Lung (tissue), 12 donors: ENCODE data around the gene METTL26. TPM values are rescaled to one million over a fixed set of nuclear protein-coding genes. Genes with fewer than 3 reads are reported as not detected.
A peak's percentile ranks its signal among the peaks of the same experiment; 100 is the strongest.

Source experiments
- ATAC-seq: fragments of 200-7000 bp; cut with Tn5 transposase; one replicate; pipeline ENCODE4 v1.9.1; 2020; ENCODE audit warnings: moderate number of reproducible peaks; ENCODE audit not compliant: insufficient read depth, low FRiP score
- DNase-seq, 3 donors: peaks; one replicate each; pipeline ENCODE4 v3.0.0-alpha.2; 2013 to 2017
- H3K27ac ChIP-seq, 2 donors: one replicate each; pipeline ENCODE4 v1.5.1; 2013; ENCODE audit warnings: mild to moderate bottlenecking in 2 of 2, moderate library complexity in 2 of 2, control low read depth in 1 of 2, inconsistent platforms in 1 of 2, low read depth in 1 of 2, low read length in 1 of 2
- H3K27me3 ChIP-seq, 3 donors: one replicate each; pipeline ENCODE4 v1.5.1; 2013; ENCODE audit warnings: low read length in 2 of 3; ENCODE audit not compliant: control insufficient read depth in 3 of 3, insufficient read depth in 3 of 3
- H3K36me3 ChIP-seq, 4 donors: one replicate each; pipeline ENCODE4 v1.5.1; 2013; ENCODE audit warnings: low read length in 4 of 4, mild to moderate bottlenecking in 1 of 4, moderate library complexity in 1 of 4; ENCODE audit not compliant: control insufficient read depth in 4 of 4, insufficient read depth in 4 of 4
- H3K4me1 ChIP-seq, 5 donors: one replicate each; pipeline ENCODE4 v1.5.1; 2013; ENCODE audit warnings: low read length in 5 of 5, mild to moderate bottlenecking in 2 of 5, moderate library complexity in 1 of 5; ENCODE audit not compliant: control insufficient read depth in 5 of 5, insufficient read depth in 5 of 5
- H3K4me3 ChIP-seq: one replicate; pipeline ENCODE4 v1.5.1; 2013; ENCODE audit warnings: mild to moderate bottlenecking, control low read depth, moderate library complexity
- H3K9ac ChIP-seq, 2 donors: one replicate each; pipeline ENCODE4 v1.5.1; 2013; ENCODE audit warnings: low read length in 2 of 2, control low read depth in 1 of 2; ENCODE audit not compliant: insufficient read depth in 1 of 2
- H3K9me3 ChIP-seq, 4 donors: one replicate each; pipeline ENCODE4 v1.5.1; 2013; ENCODE audit warnings: low read length in 3 of 4, mild to moderate bottlenecking in 1 of 4, moderate library complexity in 1 of 4; ENCODE audit not compliant: control insufficient read depth in 4 of 4, insufficient read depth in 3 of 4
- WGBS, 2 donors: extraction: QIAGEN DNeasy Blood & Tissue Kit; methylation state at CpG; one replicate each; pipeline ENCODE4 v1.1.7; 2013; 5-methylcytosine and 5-hydroxymethylcytosine counted together
- polyA plus RNA-seq, 2 donors: library from polyadenylated mRNA; stranded (reverse); fragments of 200-250 nt; gene quantifications; one replicate each; pipeline ENCODE4 v1.2.1, GENCODE V29; 2013
- total RNA-seq, 2 donors: library from RNA; depleted of rRNA in 1 of 2; stranded (reverse); fragments of >200 nt in 1 of 2; gene quantifications; one replicate each; pipeline ENCODE4 v1.2.1, GENCODE V29; 2014 to 2021
- TF ChIP-seq, protein P1 (sequence below): IDR thresholded peaks from 2 replicates; pipeline ENCODE4 v1.5.1; 2012; ENCODE audit warnings: mild to moderate bottlenecking; ENCODE audit errors: control extremely low read depth, extremely low read depth
- donor health status: control.
- donor health status: control.
- donor health status: Bipolar disorder and iron deficiency.
- donor health status: healthy.
- donor health status: DM: yes; HTN: yes; CAD: no.

Gene METTL26
- total and polyA plus RNA-seq, 4 donors: 36.1 to 200 (median 114) TPM

DNA sequence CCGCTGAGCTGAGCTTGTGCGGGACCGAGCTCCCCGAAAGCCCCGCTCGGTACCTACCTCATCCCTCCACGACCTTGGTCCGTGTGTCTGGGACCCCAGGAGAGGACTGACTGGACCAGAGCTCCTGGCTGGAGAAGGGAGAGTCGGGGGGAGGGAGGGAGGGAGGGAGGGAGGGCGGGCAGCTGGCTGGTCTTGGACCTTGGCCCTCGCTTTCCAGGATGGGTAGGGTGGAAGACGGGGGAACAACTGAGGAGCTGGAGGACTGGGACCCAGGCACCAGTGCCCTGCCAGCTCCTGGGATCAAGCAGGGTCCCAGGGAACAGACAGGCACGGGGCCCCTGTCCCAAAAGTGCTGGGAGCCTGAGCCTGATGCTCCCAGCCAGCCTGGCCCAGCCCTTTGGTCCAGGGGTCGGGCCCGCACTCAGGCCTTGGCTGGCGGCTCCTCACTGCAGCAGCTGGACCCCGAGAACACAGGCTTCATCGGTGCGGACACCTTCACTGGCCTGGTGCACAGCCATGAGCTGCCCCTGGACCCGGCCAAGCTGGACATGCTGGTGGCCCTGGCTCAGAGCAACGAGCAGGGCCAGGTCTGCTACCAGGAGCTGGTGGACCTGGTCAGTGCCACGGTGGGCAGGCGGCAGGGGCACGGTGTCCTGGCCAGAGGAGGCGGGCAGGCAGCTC, 39.9 kb upstream of the METTL26 start:
- H3K9me3 ChIP-seq: peaks cover 0 to 4% (median 0%) of the 10 kb centered on the region in 4 donors
- TF ChIP-seq, protein P1, sequence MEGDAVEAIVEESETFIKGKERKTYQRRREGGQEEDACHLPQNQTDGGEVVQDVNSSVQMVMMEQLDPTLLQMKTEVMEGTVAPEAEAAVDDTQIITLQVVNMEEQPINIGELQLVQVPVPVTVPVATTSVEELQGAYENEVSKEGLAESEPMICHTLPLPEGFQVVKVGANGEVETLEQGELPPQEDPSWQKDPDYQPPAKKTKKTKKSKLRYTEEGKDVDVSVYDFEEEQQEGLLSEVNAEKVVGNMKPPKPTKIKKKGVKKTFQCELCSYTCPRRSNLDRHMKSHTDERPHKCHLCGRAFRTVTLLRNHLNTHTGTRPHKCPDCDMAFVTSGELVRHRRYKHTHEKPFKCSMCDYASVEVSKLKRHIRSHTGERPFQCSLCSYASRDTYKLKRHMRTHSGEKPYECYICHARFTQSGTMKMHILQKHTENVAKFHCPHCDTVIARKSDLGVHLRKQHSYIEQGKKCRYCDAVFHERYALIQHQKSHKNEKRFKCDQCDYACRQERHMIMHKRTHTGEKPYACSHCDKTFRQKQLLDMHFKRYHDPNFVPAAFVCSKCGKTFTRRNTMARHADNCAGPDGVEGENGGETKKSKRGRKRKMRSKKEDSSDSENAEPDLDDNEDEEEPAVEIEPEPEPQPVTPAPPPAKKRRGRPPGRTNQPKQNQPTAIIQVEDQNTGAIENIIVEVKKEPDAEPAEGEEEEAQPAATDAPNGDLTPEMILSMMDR: no peak
- peaks cover 2 to 29% (median 13%) of the 10 kb centered on the region in 4 donors for H3K36me3 ChIP-seq
- no peak overlapping the region for H3K9ac ChIP-seq
- H3K4me1 ChIP-seq: peaks cover 0 to 18% (median 11%) of the 10 kb centered on the region in 5 donors
- no peaks in the 10 kb centered on the region for H3K27me3 ChIP-seq
- ATAC-seq: no peak
- no peak overlapping the region for H3K4me3 ChIP-seq
- no peak for DNase-seq
- 51 to 56% methylated on average over 19 to 25 of the region's 25 CpGs for WGBS, 2 donors
- no peak overlapping the region for H3K27ac ChIP-seq

GRCh38 chr16:674968-675883, 39.1 kb upstream of the METTL26 start, which contains the start of gene RHBDL1:
TSS of gene RHBDL1 (plus strand) at chr16:675671. CDS start at chr16:675791, 120 bp downstream.
- no peak for ATAC-seq
- Histone ChIP-seq H3K9ac (no peak within 1 kb of the TSS), H3K27ac (no peak within 1 kb of the TSS), H3K4me3 (no peak within 1 kb of the TSS), H3K9me3 (peaks cover 0 to 4% (median 0%) of the 10 kb centered on the region in 4 donors), H3K4me1 (peaks cover 0 to 17% (median 11%) of the 10 kb centered on the region in 5 donors), H3K36me3 (peaks cover 2 to 37% (median 17%) of the 10 kb centered on the region in 4 donors), H3K27me3 (no peaks in the 10 kb centered on the region)
- peak in 1 of 3 donors; percentile 49 for DNase-seq
- 5 to 6% methylated on average over 66 to 73 of the region's 73 CpGs for WGBS, 2 donors
- TF ChIP-seq, protein P1: no peak

- Histone ChIP-seq H3K9me3 (peaks cover 0 to 4% (median 0%) of the 10 kb centered on the region in 4 donors), H3K27me3 (no peaks in the 10 kb centered on the region), H3K4me3 (no peak overlapping the region), H3K4me1 (peaks cover 0 to 17% (median 9%) of the 10 kb centered on the region in 5 donors), H3K27ac (no peak overlapping the region), H3K9ac (no peak overlapping the region), H3K36me3 (peaks cover 2 to 46% (median 19%) of the 10 kb centered on the region in 4 donors)
- DNase-seq (no peak), ATAC-seq (no peak)
- TF ChIP-seq, protein P1: no peak
- 81 to 88% methylated on average over 22 of the region's 22 CpGs for WGBS, 2 donors
Observed at GRCh38 chr16:674214-674881, 38.2 kb upstream of the METTL26 start.
